HG02938 (cell line): ENCODE data around the gene ASB13.

Source experiments
- ATAC-seq: cut with Tn5 transposase; IDR thresholded peaks from one replicate; pipeline ENCODE4 v1.9.1; 2021; ENCODE audit warnings: mild to moderate bottlenecking, moderate library complexity; ENCODE audit not compliant: unreplicated experiment

Gene ASB13, protein sequence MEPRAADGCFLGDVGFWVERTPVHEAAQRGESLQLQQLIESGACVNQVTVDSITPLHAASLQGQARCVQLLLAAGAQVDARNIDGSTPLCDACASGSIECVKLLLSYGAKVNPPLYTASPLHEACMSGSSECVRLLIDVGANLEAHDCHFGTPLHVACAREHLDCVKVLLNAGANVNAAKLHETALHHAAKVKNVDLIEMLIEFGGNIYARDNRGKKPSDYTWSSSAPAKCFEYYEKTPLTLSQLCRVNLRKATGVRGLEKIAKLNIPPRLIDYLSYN

DNA sequence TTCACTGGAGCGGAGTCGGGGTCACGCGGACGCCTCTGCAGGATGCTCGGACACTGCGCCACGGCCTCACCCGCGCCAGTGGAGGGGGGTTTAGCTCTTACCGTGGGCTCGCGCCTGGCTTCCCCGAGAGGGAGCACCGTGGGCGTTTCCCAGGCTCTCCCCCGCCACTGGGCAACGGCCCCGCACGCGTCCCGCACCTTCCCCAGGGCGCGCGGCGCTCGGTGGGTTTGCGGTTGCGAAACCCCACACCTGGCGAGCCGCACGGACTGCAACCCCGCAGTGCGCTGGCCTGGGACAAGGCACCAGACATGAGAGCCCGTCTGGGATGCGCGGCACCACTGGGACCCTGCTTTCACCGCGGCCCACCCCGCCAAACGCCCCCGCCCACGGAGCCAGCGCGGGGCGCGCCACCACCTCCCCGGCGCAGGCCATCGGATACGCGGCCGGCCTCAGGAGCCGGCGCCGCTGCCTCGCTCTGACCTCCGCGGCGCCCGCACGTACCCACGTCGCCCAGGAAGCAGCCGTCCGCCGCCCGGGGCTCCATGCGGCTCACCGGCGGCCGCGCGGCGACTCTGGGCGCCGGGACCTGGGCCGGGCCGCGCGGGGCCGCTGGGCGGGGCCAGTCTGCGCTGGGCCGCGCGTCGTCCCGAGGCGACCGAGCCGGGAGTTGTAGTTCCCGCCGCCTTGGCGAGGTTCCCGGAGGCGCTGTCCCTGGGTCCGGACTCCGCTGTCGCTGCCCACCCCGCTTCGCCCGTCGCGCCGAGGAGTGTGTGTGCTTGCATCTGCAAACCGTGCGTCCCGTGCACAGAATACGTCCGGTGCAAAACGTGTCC lies at the start of gene ASB13:
ASB13 (minus strand) TSS at position 588 of the 833 bp plus-strand sequence; CDS start at position 544, 44 bp downstream.
- no peak for ATAC-seq

DNA sequence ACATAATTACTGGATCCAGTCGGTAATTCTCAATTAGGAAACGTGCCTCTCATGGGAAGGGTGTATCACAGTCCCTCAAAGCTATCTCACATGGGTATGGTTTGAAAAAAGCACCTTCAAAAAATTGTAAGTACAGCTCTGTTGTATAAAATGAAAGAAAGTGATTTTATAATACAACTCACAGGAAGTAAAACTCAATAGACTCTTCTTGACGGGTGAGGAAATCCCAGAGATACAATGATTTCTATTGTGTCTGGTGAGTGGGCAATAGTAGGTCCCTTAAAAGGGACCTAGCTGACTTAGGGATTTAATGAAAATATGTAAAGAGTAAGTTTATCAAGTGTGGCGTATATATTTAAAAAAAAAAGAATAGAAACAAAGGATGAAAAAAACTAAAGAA lies 45.2 kb upstream of the ASB13 start:
- no peak for ATAC-seq

- ATAC-seq: no peak
Measured at GRCh38 chr10:5710859-5711258, 44.5 kb upstream of the ASB13 start.

- ATAC-seq: no peak
Measured at GRCh38 chr10:5709865-5710264, 43.5 kb upstream of the ASB13 start.

GRCh38 chr10:5708356-5708755 lies 42.0 kb upstream of the ASB13 start:
- ATAC-seq: no peak

DNA sequence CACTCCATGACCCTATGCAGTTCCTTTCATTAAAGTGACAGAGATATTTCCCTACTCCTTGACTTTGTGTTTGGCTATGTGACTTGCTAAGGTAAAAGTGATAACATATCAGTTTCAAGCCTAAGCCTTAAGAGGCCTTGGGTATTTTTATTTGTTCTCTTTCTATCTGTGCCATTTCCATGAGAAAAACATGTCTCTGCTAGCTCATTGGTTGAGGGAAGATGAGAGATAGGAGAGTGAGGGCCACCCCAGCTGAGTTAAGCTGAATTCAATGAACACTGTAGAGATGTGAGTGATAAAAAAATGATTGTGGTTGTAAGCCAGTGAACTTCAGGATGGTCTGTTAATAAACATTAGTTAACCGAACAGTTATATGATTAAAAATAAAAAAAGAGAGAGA lies 31.7 kb upstream of the ASB13 start:
- no peak for ATAC-seq

DNA sequence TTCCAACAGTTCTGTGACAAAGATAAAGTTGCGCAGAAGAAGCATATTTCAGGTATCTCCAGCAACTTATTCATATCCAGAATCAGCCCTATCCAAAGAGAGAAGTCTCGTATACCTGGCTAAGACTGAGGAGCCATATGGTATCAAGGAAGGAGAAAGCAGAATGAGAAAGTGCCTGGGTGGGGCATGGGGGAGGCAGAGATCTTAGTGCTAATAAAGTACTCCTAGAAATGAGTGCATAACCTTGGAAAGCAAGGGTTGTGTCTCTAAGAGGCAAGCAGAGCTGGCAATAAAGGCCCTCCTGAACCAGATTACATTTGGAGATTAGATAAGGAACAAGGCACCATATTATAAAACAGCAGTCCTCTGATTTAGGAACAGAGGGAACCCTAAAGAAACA lies 30.9 kb upstream of the ASB13 start:
- no peak for ATAC-seq

DNA sequence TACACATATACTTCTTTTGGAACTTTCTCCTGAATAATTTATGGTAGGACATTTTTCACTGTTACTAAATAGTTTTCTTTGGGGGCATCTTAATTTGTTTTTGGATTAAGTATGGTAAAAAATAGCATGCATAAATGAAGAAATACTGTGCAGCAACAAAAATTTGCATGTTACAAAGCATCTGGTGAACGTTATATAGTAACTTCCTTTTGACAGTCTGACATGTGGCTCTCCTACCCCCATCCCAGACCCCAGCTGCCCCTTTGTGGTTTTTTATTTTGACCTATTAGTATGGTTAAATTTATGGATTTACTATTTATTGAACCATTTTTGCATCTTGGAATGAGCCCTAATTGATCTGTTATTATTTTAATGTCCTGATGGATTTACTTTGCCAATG lies 28.2 kb upstream of the ASB13 start:
- no peak for ATAC-seq

DNA sequence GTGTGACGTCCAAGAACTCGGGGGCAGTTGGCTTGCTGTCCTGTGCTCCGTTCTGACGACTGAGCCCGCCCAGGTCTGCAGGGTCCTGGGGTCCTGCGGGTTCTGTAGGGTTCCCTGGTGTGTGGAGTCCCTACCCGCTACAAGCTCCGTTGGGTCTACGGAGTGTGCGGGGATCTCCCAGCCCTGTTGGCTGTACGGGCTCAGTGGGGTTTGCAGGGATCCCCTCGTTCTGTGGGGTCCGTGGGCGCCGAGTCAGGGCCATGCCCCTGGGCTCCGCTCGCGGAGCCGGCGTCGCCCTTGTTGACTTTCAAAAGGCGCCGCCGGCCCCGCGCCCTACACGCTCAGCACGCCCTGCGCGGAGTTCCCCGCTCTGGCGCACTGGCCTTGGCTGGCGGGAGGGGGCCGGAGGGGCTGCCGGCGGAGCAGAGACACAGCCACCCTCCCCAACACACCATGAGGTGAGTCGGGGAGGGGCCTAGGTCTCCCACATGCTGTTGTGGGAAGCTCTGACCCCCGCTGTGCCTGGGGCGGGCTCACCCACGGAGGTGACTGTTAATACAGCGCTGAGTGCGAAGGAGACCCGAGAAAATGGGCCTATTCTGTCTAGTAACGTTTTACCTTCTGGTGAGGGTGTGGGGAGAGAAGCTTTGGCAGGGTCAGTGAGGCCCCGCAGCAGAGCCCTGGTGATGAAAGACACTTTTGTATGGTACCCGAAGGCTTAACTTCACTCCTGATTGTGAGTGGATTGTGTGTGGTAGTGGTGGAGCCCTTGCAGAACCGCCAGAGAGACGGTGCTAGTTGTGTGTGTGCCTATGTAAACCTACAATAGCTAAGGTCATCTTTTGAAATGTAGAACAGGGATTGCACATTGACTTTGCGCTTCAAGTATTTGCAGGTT lies 26.3 kb upstream of the ASB13 start:
- peak; percentile 66 for ATAC-seq

DNA sequence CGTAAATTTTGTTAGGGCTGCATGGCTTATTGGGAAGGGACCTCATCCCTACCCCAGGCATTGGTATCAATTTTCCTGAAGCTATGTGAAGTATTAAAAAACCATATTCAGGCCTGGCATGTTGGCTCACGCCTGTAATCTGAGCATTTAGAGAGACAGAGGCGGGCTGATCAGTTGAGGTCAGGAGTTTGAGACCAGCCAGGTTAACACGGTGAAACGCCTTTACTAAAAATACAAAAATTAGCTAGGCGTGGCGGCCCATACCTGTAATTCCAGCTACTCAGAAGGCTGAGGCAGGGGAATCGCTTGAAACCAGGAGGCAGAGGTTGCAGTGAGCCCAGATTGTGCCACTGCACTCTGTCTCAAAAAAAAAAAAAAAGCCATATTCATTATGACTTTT lies 25.4 kb upstream of the ASB13 start:
- ATAC-seq: no peak

DNA sequence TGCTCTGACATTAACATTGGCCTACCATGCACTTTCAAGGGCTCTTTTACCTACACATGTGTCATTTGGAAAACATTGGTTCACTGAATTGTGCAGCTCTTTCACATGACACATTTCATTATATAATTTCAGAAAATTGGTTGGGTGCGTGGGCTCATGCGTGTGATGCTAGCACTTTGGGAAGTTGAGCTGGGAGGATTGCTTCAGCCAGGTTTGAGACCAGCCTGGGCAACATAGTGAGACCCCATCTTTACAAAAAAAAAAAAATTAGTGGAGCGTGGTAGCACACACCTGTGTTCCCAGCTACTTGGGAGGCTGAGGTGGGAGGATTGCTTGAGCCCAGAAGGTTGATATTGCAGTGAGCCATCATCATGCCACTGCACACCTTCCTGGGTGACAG lies 22.2 kb upstream of the ASB13 start:
- ATAC-seq: no peak

- ATAC-seq: no peak
Measured at GRCh38 chr10:5685764-5686240, 19.4 kb upstream of the ASB13 start.

DNA sequence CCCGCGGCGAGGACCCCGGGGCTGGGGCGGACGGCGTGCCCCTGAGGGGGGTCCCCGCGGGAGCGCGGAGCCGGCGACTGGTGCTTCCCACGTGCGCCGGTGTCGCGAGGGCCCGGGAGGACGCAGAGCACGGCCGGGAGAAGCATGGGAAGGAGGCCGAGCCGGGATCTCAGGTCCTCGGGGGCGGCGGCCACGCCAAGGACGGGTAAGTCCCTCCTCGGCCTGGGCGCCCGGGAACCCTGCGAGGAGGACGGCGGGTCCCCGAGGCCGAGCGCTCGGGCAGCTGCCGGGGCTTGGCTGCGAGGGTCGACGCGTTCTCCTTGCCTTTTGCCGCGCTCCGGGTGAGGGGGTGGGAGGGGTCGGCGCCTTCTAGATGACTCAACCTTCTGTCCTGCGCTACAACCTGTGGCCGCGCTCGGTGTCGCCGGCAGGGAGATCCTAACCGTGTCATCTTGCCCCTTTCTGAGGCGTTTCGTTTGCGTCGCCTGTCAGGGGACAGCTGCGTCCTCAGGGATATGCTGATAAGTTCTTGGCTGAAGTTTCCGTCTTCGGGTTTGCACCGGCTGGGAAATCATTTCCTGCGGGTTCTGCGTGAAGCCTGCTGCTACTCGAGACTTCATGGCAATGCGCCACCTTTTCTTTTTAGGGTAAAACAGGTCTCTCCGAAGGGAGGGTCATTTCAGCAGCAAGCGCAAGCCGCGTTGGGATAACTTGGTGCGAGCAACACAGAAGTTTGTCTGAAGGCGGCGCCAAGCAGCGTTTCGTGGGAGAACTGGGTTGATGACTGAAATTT lies 18.8 kb upstream of the ASB13 start:
- peak; percentile 64 for ATAC-seq

DNA sequence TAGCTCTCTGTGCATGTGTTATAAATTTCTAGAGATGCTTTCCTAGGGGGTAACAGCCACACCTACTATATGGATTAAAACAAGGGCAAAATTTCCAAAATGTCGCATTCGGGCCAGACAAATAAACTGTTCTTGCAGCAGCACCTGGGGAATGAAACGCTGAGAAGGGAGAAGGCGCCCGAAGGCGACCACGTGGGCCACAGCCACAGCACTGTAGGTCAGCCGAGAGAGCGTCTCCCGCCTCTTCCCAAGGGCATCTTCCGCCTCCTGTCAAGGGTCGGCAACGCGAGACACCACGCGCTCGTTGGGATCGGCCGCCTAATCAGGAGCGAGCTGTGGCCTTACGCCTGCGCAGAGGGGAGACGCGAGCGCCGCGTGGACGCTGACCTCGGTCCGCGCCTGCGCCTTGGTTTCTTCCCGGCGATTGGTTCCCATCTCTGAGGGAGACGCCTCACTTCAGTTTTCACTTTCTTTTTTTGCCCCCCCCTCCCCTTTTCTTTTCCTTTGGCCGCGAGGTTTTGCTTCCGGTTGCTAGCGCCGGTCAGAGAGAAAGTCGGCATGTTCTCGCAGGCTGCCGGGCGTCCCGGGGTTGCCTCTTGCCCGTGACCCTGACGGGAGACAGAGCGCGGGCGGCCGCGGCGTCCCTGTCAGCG lies 18.0 kb upstream of the ASB13 start, which contains the start of gene TASOR2:
TASOR2 (plus strand) TSS at position 521 of the 653 bp plus-strand sequence. CDS start 35,805 bp downstream, outside the sequence.
- ATAC-seq: peak; percentile 60

GRCh38 chr10:5683065-5683464 lies 16.7 kb upstream of the ASB13 start:
- no peak for ATAC-seq

DNA sequence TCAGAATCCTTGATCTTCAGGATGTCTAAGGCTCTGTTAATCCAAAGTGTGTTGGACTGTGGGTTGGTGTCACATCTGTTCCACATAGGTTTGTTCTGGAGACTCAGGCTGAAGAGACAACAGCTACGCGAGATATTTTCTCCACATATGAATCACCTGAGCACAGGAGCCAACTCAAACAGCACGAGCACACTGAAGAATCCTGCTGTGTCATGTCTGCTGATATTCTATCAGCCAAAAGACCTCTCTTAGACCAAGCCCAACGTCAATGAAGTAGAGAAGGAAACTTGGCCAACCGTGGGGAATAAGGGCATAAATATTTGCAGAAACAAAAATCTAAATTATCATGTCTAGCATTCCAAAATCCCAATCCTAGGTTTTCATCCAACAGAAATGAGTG lies 15.5 kb upstream of the ASB13 start:
- no peak for ATAC-seq

GRCh38 chr10:5679606-5680005 lies 13.2 kb upstream of the ASB13 start:
- no peak for ATAC-seq

GRCh38 chr10:5679037-5679435 lies 12.6 kb upstream of the ASB13 start:
- ATAC-seq: no peak

DNA sequence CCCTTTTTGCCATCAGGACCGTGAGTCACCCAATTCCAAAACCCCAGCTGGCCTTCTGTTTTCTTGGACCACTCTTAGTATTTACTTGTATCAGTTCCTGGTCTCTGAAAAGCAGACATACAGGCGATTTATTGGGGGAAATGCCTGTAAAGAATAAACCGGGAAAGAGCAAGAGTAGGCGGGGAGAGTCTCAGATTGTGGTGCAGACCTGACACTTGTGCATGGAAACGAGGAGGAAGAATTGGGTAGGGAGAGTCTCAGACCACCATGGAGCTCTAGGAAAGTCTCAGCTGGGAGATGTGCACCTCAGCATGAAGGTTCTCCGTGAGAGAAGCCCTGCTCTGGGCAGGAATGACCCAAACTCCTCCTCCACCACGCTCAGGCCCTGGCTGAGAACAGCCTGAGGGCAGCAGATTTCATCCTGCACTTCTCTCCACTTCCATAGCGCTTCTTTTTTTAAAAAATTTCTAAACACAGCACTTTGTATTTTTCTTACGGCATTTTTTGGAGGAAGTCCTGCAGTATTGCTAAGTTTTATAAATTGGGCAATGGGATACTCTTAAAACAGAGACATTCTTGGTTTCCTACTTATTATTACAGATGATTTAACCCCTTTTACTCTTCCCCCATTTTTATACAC lies 12.1 kb upstream of the ASB13 start:
- no peak for ATAC-seq
